ENCODE data around the gene HCAR3. TPM values are rescaled to one million over a fixed set of nuclear protein-coding genes. Genes with fewer than 3 reads are reported as not detected.
A peak's percentile ranks its signal among the peaks of the same experiment; 100 is the strongest.
"Not testable (repeated sequence)": the region's sequence is repeated elsewhere in the genome, so short reads cannot be mapped to it uniquely, and the experiment has no call there.

The HCAR3 gene
- total RNA-seq = under 1 TPM in 2 of 8 experiments, not detected in 6; 0.17 to 0.33 TPM

- H3K27ac ChIP-seq; H3K4me3 ChIP-seq; in situ Hi-C loops (cut with MboI; ENCODE audit: low pct_unique_long_range_greater_than_20kb in 2 of 9, low sequenced_read_pairs in 9 of 9, unreplicated experiment in 9 of 9); ATAC-seq (replicated peaks in 6 of 8); H3K4me1 ChIP-seq (replicated peaks in 1 of 2): not testable (repeated sequence)
- 70 to 100% (median 90%) methylated on average over 2 to 6 of the region's 10 CpGs; no CpG with 5 or more reads in 5 of the 10 experiments for WGBS, 10 experiments
These were observed at the start of gene HCAR3 for GRCh38 chr12:122716658-122717057. HCAR3 (minus strand) TSS chr12:122716811; CDS start chr12:122716737, 74 bp downstream.

GRCh38 chr12:122757568-122757967 lies 41.0 kb upstream of the HCAR3 start:
- no peak for ATAC-seq (replicated peaks in 6 of 8)
- no peak overlapping the region for H3K4me3 ChIP-seq
- H3K27ac ChIP-seq = no peak overlapping the region
- WGBS, 10 experiments = 80 to 100% (median 100%) methylated on average over 1 of the region's 1 CpG; no CpG with 5 or more reads in 2 of the 10 experiments
- in situ Hi-C loops (cut with MboI; ENCODE audit: low pct_unique_long_range_greater_than_20kb in 2 of 9, low sequenced_read_pairs in 9 of 9, unreplicated experiment in 9 of 9) = no loop called here
- H3K4me1 ChIP-seq (replicated peaks in 1 of 2) = peaks cover 8 to 9% of the 10 kb centered on the region in 2 donors

GRCh38 chr12:122754790-122755189 lies 38.2 kb upstream of the HCAR3 start:
- in situ Hi-C loops (cut with MboI; ENCODE audit: low pct_unique_long_range_greater_than_20kb in 2 of 9, low sequenced_read_pairs in 9 of 9, unreplicated experiment in 9 of 9) = no loop called here
- Histone ChIP-seq H3K4me3 (no peak overlapping the region), H3K4me1 (replicated peaks in 1 of 2) (peaks cover 9 to 18% of the 10 kb centered on the region in 2 donors), H3K27ac (no peak overlapping the region)
- no peak for ATAC-seq (replicated peaks in 6 of 8)
- 83 to 100% (median 89%) methylated on average over 1 of the region's 1 CpG; no CpG with 5 or more reads in 2 of the 10 experiments for WGBS, 10 experiments

- Histone ChIP-seq H3K4me3 (peak overlapping the region; percentile 61 to 98 (median 66)), H3K27ac (peak overlapping the region; percentile 86 to 90), H3K4me1 (replicated peaks in 1 of 2) (peaks cover 9 to 18% of the 10 kb centered on the region in 2 donors)
- in situ Hi-C loops (cut with MboI; ENCODE audit: low pct_unique_long_range_greater_than_20kb in 2 of 9, low sequenced_read_pairs in 9 of 9, unreplicated experiment in 9 of 9) = no loop called here
- ATAC-seq (replicated peaks in 6 of 8) = no peak
- WGBS, 10 experiments = 0 to 20% (median 13%) methylated on average over 1 to 3 of the region's 5 CpGs; no CpG with 5 or more reads in 6 of the 10 experiments
These were observed 36.7 kb upstream of the HCAR3 start for GRCh38 chr12:122753319-122753650.

GRCh38 chr12:122752464-122753318 lies 36.1 kb upstream of the HCAR3 start, which contains the start of gene DENR:
DENR (plus strand) TSS chr12:122752824; CDS start chr12:122753702, 878 bp downstream.
- WGBS, 10 experiments = 0 to 1% (median 0%) methylated on average over 1 to 20 of the region's 73 CpGs; no CpG with 5 or more reads in 5 of the 10 experiments
- H3K4me3 ChIP-seq = peak within 1 kb of the TSS; percentile 61 to 98 (median 66)
- ATAC-seq (replicated peaks in 6 of 8) = peak; percentile 93 to 96 (median 94)
- peak within 1 kb of the TSS; percentile 86 to 90 for H3K27ac ChIP-seq
- in situ Hi-C loops (cut with MboI; ENCODE audit: low pct_unique_long_range_greater_than_20kb in 2 of 9, low sequenced_read_pairs in 9 of 9, unreplicated experiment in 9 of 9) = no loop called here
- H3K4me1 ChIP-seq (replicated peaks in 1 of 2) = peaks cover 9 to 18% of the 10 kb centered on the region in 2 donors

GRCh38 chr12:122750781-122751515 lies 34.3 kb upstream of the HCAR3 start:
- in situ Hi-C loops (cut with MboI; ENCODE audit: low pct_unique_long_range_greater_than_20kb in 2 of 9, low sequenced_read_pairs in 9 of 9, unreplicated experiment in 9 of 9); H3K4me3 ChIP-seq; ATAC-seq (replicated peaks in 6 of 8): not testable (repeated sequence)
- peaks cover 9 to 18% of the 10 kb centered on the region in 2 donors for H3K4me1 ChIP-seq (replicated peaks in 1 of 2)
- WGBS, 10 experiments = 61 to 100% (median 87%) methylated on average over 1 to 10 of the region's 17 CpGs; no CpG with 5 or more reads in 3 of the 10 experiments
- H3K27ac ChIP-seq = peak overlapping the region in 1 of 2 donors; percentile 31

- ATAC-seq (replicated peaks in 6 of 8) = no peak
- 0 to 100% (median 81%) methylated on average over 1 to 5 of the region's 6 CpGs; no CpG with 5 or more reads in 1 of the 10 experiments for WGBS, 10 experiments
- Histone ChIP-seq H3K4me3 (no peak overlapping the region), H3K27ac (no peak overlapping the region), H3K4me1 (replicated peaks in 1 of 2) (peaks cover 9 to 18% of the 10 kb centered on the region in 2 donors)
- in situ Hi-C loops (cut with MboI; ENCODE audit: low pct_unique_long_range_greater_than_20kb in 2 of 9, low sequenced_read_pairs in 9 of 9, unreplicated experiment in 9 of 9) = loop anchor here in 2 of 9 experiments (10.0 to 25.0 kb wide), 2 partner anchors 112 to 115 kb away; no protein-coding TSS in a partner anchor
These were observed 33.1 kb upstream of the HCAR3 start for GRCh38 chr12:122749569-122750332.

GRCh38 chr12:122747224-122748135 lies 30.9 kb upstream of the HCAR3 start:
- in situ Hi-C loops (cut with MboI; ENCODE audit: low pct_unique_long_range_greater_than_20kb in 2 of 9, low sequenced_read_pairs in 9 of 9, unreplicated experiment in 9 of 9) = loop anchor here in 2 of 9 experiments (10.0 to 25.0 kb wide), 2 partner anchors 110 to 113 kb away; no protein-coding TSS in a partner anchor
- Histone ChIP-seq H3K27ac (no peak overlapping the region), H3K4me3 (no peak overlapping the region), H3K4me1 (replicated peaks in 1 of 2) (peaks cover 0 to 10% of the 10 kb centered on the region in 2 donors)
- WGBS, 10 experiments = 35 to 80% (median 68%) methylated on average over 1 to 7 of the region's 9 CpGs; no CpG with 5 or more reads in 1 of the 10 experiments
- no peak for ATAC-seq (replicated peaks in 6 of 8)

GRCh38 chr12:122743895-122744525 lies 27.4 kb upstream of the HCAR3 start:
- ATAC-seq (replicated peaks in 6 of 8) = no peak
- Histone ChIP-seq H3K27ac (no peak overlapping the region), H3K4me1 (replicated peaks in 1 of 2) (no peaks in the 10 kb centered on the region), H3K4me3 (no peak overlapping the region)
- in situ Hi-C loops (cut with MboI; ENCODE audit: low pct_unique_long_range_greater_than_20kb in 2 of 9, low sequenced_read_pairs in 9 of 9, unreplicated experiment in 9 of 9) = loop anchor here in 2 of 9 experiments (10.0 to 25.0 kb wide), 2 partner anchors 107 to 109 kb away; no protein-coding TSS in a partner anchor
- WGBS, 10 experiments = 94 to 100% (median 96%) methylated on average over 1 to 7 of the region's 7 CpGs; no CpG with 5 or more reads in 6 of the 10 experiments

- no peak for ATAC-seq (replicated peaks in 6 of 8)
- Histone ChIP-seq H3K27ac (no peak overlapping the region), H3K4me1 (replicated peaks in 1 of 2) (no peaks in the 10 kb centered on the region), H3K4me3 (no peak overlapping the region)
- 43 to 100% (median 90%) methylated on average over 1 to 4 of the region's 7 CpGs; no CpG with 5 or more reads in 1 of the 10 experiments for WGBS, 10 experiments
- in situ Hi-C loops (cut with MboI; ENCODE audit: low pct_unique_long_range_greater_than_20kb in 2 of 9, low sequenced_read_pairs in 9 of 9, unreplicated experiment in 9 of 9) = loop anchor here in 2 of 9 experiments (10.0 to 25.0 kb wide), 2 partner anchors 103 to 106 kb away; no protein-coding TSS in a partner anchor
These were observed 23.7 kb upstream of the HCAR3 start for GRCh38 chr12:122740351-122740750.

- H3K4me3 ChIP-seq = no peak overlapping the region
- H3K4me1 ChIP-seq (replicated peaks in 1 of 2) = no peaks in the 10 kb centered on the region
- ATAC-seq (replicated peaks in 6 of 8) = no peak
- WGBS, 10 experiments = 78 to 100% (median 91%) methylated on average over 1 to 7 of the region's 7 CpGs
- H3K27ac ChIP-seq = no peak overlapping the region
- in situ Hi-C loops (cut with MboI; ENCODE audit: low pct_unique_long_range_greater_than_20kb in 2 of 9, low sequenced_read_pairs in 9 of 9, unreplicated experiment in 9 of 9) = loop anchor here in 1 of 9 experiments (25.0 kb wide), 1 partner anchor 101 kb away; no protein-coding TSS in a partner anchor
These were observed 22.0 kb upstream of the HCAR3 start for GRCh38 chr12:122738571-122738970.
